ENCODE measurements around the gene SMAD3.

Gene SMAD3

GRCh38 chr15:67185621-67186225 lies 120.3 kb downstream of the SMAD3 start:
- peak; percentile 14 for DNase-seq

DNA sequence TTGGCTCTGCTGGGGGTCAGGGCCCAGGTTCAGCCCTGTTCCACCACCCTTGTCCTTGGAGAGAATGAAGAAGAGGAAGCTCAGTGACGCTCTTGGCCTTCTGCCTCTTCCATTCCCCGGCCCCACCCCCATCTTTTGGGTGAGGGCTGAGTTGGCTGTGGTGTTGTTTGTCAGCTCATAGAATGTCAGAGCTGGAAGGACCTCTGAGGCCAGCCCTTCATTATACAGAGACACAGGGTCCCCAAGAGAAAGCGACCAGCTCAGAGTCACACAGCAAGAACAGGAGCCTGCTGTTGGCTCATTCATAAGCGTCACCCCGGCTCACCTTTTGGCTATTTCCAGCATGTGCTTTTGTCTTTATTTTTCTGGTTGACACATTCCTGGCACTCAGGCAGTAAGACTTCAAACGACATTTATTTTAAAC lies 120.8 kb downstream of the SMAD3 start:
- DNase-seq: no peak

DNA sequence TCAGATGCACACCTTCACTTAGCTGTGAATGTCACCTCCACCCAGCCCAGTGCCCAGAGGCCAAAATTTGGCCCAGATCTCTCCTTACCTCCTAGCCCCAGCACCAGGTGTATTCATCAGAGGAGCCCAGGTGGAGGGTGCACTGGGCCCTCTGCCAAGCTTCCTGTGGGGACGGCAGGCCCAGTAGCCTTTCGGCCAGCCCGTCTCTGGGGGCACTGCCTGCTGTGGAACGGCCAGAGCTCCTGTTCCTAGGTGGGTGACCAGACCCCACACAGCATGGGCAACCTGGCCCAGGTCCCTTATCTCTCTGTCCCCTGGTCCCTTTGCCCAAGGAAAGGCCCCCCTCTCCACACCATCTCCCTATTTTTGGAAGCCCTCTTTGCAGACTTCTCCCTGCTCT lies 121.3 kb downstream of the SMAD3 start:
- no peak for DNase-seq

DNA sequence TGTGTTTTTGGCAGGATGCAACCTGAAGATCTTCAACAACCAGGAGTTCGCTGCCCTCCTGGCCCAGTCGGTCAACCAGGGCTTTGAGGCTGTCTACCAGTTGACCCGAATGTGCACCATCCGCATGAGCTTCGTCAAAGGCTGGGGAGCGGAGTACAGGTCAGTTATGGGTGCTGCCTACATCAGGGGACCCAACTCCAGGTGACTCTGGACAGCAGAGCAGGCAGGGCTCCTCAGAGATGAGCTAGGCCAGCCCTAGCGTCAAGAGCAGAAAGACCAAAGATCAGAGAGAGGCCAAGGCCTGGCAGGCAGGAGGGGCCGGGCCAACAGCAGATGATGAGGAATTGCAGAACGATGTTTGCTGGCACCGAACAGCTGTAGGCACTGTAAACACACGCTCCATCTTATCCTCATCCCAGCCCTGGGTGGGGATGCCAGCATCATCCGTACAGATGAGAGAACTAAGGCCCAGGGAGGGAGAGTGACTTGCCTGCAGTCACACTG lies 122.0 kb downstream of the SMAD3 start:
- no peak for DNase-seq

- no peak for DNase-seq
Observed at GRCh38 chr15:67188551-67189218, 123.3 kb downstream of the SMAD3 start.

DNA sequence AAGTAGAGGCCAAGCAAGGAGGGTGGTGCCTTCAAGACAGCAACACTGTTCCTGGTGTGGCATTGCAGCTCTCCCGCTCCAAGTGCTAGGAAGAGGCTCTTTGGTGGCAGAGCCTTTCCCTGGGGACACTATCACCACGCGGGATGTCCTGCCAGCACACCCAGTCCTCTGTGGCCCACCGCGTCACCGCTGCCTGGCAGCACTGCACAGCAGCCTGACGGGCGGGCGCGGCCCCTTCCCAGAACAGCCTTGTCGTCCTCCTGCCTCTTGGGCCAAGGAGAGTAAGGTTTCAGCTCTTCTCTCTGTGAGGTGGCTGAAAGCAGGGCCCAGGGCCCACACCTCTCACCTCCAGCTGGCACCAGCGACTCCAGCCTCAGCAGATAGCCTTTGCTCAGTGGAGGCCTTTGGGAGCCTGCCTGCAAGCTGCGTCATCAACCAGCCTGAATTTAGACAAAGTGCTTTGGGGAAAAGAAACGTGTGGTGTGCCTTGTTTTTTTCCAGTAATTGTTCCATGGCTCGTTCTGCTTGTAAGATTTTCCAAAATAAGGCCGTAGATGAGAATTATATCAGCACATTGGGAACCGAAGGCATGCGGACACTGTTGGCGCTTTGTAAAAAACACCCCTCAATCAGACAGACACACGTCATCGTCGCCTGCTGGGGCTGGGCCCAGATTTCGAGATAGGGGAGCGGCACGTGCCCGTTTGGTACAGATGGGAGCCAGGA lies 124.1 kb downstream of the SMAD3 start:
- DNase-seq: no peak

DNA sequence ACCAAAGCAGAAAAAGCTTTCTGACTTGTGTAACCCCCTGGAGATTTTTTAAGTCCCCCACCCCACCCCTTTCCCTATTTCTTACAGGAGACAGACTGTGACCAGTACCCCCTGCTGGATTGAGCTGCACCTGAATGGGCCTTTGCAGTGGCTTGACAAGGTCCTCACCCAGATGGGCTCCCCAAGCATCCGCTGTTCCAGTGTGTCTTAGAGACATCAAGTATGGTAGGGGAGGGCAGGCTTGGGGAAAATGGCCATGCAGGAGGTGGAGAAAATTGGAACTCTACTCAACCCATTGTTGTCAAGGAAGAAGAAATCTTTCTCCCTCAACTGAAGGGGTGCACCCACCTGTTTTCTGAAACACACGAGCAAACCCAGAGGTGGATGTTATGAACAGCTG lies 124.9 kb downstream of the SMAD3 start:
- no peak for DNase-seq

DNA sequence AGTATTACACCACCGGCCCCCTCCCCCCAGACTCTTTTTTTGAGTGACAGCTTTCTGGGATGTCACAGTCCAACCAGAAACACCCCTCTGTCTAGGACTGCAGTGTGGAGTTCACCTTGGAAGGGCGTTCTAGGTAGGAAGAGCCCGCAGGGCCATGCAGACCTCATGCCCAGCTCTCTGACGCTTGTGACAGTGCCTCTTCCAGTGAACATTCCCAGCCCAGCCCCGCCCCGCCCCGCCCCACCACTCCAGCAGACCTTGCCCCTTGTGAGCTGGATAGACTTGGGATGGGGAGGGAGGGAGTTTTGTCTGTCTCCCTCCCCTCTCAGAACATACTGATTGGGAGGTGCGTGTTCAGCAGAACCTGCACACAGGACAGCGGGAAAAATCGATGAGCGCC lies 125.4 kb downstream of the SMAD3 start:
- no peak for DNase-seq

GRCh38 chr15:67192185-67192820 lies 126.9 kb downstream of the SMAD3 start:
- DNase-seq: no peak

GRCh38 chr15:67193223-67193990 lies 128.0 kb downstream of the SMAD3 start:
- peak; percentile 34 for DNase-seq

GRCh38 chr15:67194171-67195114 lies 129.0 kb downstream of the SMAD3 start:
- no peak for DNase-seq

DNA sequence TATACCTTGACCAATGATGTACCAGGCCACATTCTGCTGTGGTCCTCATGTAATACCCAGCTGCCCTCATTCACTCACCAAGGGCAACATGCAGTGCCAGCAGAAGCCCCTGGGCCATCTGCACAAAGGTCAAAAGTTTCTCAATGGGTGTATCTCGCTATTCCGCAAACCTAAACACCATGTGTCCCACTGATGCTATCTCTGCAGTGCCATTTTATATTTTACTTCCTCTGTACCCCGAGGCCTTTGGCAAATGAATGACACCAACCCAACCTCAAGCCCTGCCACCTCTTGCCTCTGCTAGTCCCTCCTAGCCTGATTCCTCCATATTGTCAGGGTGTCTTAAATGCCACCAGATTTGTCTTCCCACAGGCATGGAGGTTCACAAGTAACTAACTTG lies 129.9 kb downstream of the SMAD3 start:
- DNase-seq: no peak

DNA sequence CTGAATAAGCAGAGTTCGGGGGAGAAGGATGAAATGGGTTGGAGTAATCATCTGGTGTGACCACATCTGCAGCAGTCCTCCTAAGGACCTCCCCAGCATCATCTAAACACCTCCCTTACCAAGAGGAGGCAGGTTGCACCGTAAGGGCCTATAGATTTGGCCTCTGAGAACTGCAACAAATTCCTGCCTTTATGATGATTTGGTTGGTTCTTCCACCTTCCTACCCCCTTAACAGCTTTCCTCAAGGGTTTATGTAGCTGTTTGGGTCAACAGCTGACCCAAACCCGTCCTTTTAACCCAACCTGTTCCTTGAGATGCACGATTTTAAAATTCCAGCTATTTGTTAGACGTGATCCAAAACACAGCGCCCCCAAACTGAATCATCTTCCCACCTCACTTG lies 130.8 kb downstream of the SMAD3 start:
- DNase-seq: no peak

DNA sequence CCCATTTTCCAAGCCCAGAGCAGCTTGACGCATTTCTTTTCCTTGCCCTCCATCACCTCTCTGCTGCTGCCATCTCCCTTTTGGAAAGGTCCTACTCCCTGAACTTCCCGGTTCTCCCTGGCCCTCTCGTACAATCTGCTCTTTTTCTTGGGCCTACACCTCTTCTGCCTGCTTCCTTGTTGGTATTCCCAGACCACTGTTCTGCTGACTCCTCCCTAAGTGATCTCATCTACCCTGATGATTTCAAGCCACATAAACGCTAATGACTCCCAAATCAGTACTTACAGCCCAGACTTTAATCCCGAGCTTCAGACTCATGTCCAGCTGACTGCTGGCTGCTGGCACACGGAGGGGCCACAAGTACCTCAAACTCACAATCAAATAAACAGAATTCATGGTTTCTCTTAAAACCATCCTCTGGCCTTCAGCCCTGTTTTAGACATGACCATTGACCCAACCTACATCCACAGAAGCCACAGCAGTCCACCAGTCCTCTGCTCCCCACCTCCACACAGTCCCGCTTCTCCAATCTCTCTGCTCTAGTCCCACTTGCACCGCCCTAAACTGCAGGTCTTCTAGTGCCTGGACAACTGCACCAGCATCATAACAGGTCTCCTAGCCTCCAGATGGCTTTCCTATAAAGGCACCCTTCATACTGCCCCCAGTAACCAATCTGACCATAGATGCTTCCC lies 131.4 kb downstream of the SMAD3 start:
- DNase-seq: no peak

DNA sequence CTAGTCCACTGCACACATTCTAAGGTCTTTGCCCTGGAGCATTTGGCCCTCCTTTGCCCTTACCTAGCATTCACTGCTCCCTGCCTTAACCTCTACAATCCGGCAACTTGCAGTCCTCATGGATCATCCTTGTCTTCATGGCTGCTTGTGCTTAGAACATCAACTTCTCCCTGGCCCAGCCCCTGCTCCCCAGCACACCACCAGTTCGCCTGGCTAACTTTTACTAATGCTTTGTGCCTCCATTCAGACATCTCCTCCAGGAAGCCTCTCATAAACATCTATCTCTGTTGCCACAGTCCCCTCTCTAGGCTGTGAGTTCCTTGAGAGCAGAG lies 131.9 kb downstream of the SMAD3 start:
- DNase-seq: no peak

DNA sequence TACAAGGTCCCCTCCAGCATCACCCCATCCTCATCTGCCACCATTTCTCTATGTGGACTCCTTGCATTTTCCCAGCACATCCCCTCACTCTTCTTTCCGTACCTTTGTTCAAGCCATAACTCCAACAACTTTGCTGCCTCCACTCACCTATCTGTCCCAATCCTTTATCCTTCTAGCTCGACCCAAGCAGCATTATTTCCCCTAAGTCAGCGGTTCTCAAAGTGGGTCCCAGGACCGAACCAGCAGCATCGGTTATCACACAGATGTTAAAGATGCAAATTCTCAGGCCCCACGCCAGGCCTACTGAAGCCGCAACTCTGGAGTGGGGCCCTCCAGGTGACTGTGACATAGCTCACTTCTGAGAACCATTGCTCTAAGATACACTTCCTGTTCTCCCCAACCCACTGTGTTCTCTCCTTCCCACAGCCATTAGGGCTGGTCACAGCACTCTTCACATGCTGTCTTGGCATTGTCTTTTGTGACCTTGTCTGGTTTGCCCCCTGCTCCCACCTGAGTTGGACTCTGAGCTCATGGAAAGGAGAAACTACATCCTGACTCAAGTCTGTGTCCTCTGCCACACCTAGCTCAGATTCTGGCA lies 132.9 kb downstream of the SMAD3 start:
- no peak for DNase-seq

GRCh38 chr15:67199391-67199790 lies 134.0 kb downstream of the SMAD3 start:
- no peak for DNase-seq

DNA sequence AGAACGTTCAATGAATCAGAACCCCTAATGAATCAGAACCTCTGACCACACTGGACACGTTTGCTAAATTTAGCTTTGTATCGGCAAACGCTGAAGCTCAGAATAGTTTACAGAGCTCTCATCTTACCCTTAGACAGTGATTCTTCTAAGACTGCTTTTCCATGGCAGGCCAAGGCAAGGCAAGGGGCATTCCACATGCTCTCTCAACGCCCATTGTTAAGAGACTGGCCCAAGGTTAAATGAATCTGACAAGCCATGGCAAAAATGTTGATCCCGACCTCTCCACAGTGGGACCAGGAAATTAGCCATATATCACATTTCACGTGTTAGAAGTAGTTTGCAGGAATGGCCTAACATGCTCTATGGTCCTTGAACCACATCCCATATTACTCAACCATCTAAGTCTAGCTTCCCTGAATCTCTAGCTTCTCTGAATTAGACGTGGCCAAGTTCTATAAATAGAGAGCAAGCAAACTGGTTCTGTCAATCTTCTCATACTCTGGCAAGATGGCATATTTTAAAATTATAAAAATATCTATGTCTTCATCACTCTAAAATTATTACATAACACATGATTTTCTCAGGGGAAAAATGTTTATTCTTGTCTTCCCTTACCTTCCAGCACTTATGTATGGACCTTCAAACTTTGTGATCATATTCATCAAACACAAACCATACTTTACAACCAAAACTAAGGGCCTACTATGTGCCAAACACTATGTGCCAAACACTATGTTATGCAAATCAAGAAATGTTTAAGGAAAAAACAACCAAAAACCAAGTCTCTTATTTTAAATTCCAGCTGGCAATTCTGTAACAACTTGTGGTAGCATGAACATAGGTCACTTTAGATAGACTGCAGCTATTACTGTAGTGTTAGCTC lies 134.7 kb downstream of the SMAD3 start:
- DNase-seq: no peak

GRCh38 chr15:67201136-67201535 lies 135.7 kb downstream of the SMAD3 start:
- DNase-seq: no peak

DNA sequence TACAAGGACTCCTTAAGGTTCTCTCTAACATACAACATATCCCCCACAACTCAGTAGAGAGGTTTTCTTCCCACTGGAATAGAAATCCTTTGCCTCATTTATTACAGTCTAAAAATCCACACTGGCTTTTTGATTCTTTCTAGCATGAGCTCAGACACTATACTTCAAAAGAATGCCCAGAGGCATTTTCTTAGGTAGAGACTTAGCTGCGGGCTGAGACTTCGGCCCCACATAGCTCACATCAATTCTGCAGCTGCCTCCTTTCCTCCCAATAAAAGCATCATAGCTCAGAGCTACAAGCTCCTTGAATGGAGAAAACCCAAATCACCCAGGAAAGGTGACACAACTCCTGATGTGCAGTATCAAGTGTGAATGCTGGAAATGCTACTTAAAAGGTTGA lies 136.7 kb downstream of the SMAD3 start:
- DNase-seq: no peak

Measured in DMS79 treated with DMSO at 0.1 percent for 48 hours (cell line).